Stimulated activated CD4-positive, alpha-beta T cell treated with anti-CD3 and anti-CD28 coated beads, Interleukin-15, amount 100 ng/mL, for 1 hour (primary cell): Measurements from ENCODE around the gene DSCAM.

ENCODE experiments used
- DNase-seq, 2 donors: peaks; one replicate each; pipeline ENCODE4 v3.0.0-alpha.2; 2020; ENCODE audit warnings: low read depth in 1 of 2, low spot score in 1 of 2

DSCAM gene

DNA sequence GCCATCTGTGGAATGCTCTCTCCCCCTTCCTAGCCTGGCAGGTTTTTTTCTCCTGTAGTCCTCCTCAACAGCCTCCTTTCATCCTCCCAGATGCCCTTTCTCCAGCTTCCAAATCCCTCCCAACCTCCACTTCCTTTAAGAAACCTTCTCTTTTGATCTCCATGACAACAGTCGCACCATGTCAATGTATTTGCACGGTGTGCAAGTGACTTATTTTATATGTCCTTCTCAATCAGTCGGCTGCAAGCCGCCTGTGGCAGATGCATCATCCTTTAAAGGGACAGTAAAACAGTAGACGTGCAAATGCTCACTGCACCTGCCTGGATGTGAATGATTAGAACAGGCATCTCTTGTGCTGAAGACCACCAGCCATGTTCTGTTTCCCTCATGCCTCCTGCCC is 694.5 kb downstream of the DSCAM start:
- DNase-seq: no peak

- DNase-seq: no peak
These were observed 695.3 kb downstream of the DSCAM start for GRCh38 chr21:40151611-40152010.

- DNase-seq: no peak
These were observed 700.6 kb downstream of the DSCAM start for GRCh38 chr21:40146216-40146837.

DNA sequence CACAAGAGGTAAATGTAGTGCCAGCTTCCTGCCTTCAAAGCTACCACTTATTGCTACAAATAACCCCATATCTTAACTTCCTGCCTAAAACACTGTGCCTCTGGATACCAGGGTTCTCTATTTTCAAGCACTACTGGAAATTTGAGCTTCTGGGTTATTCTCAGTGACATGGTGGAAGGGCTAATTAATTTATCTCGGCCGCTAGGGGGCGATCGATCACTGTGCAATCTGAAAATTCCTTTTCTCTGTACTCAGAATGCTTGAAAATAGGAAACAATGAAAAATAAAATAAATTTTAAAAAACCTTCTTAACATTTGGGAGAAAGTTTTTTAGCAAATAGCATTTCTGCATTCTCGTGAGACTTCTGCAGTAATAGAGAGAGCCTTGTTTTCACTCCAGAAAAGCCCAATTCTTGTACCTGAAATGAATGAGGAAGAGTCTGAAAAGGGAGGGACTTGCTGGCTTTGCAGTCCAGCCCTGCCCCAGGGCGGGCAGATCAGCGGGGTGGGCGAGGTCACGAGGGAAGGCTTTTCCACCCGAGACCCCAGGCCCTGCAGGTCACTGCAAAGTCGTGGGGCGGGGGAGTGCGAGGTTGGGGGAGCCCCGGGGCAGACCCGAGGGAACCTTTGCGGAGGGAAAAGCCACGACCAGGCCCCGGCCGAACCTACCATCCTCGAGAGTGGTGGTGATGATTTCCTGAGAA is 703.0 kb downstream of the DSCAM start:
- peak in 1 of 2 donors; percentile 14 for DNase-seq

GRCh38 chr21:40141621-40142020 is 705.3 kb downstream of the DSCAM start:
- no peak for DNase-seq

GRCh38 chr21:40140675-40141074 is 706.3 kb downstream of the DSCAM start:
- DNase-seq: no peak

GRCh38 chr21:40139636-40140035 is 707.3 kb downstream of the DSCAM start:
- DNase-seq: no peak

DNA sequence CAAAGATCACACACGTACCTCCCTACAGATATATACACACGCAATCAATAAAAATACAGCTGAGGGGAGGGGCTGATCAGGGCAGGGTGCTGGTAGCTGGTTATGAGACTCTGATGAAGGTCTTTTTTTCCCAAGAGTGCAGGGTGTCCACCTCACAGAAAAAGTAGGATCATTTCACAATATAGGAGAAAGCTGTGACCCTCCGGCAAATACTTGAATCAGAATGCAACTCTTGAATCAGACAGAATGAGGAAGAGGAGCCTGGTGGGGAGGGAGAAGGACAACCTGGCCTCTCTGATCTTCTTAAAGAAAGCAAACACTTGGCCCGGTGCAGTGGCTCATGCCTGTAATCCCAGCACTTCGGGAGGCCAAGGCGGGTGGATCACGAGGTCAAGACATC is 710.4 kb downstream of the DSCAM start:
- DNase-seq: no peak

- DNase-seq: no peak
These were observed 712.0 kb downstream of the DSCAM start for GRCh38 chr21:40134731-40135492.

DNA sequence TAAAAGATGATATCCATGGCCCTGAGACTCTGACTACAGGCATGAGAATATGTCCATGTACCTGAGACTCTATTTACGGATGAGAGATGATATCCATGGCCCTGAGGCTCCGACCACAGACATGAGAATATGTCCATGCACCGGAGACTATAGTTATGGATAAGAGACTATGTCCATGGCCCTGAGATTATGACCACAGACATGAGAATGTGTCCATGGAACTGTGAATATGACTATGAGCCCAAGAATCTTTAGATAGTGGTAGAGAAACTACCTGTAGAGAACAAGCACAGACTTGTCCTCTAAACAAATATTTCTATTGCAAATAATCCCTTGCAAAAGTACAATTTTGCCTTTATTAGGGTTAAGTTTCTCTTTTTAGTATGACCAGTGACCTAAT is 716.5 kb downstream of the DSCAM start:
- DNase-seq: no peak

- no peak for DNase-seq
These were observed 717.1 kb downstream of the DSCAM start for GRCh38 chr21:40129809-40130208.

- no peak for DNase-seq
These were observed 718.1 kb downstream of the DSCAM start for GRCh38 chr21:40128891-40129290.

GRCh38 chr21:40120940-40121575 is 725.9 kb downstream of the DSCAM start:
- DNase-seq: no peak

DNA sequence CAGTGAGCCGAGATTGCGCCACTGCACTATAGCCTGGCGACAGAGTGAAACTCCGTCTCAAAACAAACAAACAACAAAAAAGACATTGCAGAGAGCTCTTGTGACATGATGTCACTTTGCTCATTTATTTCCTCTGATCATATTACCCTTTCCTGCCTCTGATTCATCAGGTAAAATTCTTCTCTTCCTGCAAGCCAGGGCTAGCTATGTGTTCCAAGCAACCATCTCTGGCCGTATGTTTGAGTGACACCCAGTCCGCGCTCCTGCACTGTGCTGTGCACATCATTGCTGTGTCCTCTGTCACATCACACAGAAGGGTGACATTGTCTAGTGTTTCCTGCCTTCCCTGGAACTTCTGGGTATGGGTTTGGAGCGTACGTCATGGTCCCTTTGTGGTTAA is 728.4 kb downstream of the DSCAM start:
- no peak for DNase-seq

DNA sequence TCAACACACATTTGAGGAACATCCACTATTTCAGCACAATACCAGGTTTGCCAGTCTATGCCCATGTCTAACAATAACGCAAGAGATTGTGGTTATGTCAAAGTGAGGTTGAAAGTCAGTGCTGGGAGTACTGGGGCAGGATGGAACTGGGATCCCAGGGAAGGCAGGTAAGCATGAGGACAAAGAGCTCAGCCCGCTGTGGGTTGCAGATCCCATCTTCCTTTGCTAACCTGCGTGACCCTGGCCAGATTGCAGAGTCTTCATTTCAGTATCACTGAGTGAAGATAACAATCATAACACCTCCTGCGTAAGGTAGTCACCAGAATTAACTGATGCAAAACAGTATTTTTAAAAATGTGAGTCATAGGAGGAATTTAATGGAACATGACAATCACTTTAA is 729.7 kb downstream of the DSCAM start:
- DNase-seq: no peak

GRCh38 chr21:40115775-40116174 is 731.2 kb downstream of the DSCAM start:
- DNase-seq: no peak

- DNase-seq: no peak
These were observed 744.3 kb downstream of the DSCAM start for GRCh38 chr21:40102682-40103081.

GRCh38 chr21:40099809-40100208 is 747.1 kb downstream of the DSCAM start:
- no peak for DNase-seq

DNA sequence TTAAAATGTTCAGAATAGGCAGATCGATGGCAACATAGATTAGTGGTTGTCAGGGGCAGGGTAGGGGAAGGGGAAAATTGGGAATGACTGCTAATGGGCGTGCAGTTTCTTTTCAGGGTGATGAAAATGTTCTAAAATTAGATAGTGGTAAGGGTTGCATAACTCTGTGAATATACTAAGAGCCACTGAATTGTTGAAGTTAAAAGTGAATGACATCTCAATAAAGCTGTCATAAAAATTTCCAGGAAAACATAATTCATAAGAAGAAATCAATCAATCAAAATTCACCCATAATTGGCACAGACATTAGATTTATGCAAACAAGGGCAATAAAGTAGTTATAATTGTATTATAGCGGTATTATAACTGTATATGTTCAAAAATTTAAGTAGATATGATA is 751.5 kb downstream of the DSCAM start:
- DNase-seq: no peak

DNA sequence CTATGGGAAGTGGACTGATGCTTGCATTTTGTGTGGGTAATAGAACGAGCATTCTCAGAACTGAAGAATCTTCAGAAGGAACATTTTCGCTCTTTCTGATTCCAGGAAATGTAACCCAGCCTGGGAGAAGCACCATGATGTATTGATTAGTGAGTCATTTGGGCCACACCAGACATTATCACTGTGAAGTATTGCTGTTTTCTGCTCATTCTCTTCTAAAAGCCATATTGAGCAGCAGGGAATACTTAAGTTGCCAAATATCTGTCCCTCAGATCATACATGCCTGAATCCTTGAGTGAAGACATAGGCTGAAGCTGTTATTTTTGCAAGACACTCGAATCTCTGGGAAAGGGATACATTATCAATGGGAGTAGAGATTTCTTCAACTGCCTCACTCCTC is 766.6 kb downstream of the DSCAM start:
- DNase-seq: no peak

- no peak for DNase-seq
These were observed 772.2 kb downstream of the DSCAM start for GRCh38 chr21:40074710-40075109.

DNA sequence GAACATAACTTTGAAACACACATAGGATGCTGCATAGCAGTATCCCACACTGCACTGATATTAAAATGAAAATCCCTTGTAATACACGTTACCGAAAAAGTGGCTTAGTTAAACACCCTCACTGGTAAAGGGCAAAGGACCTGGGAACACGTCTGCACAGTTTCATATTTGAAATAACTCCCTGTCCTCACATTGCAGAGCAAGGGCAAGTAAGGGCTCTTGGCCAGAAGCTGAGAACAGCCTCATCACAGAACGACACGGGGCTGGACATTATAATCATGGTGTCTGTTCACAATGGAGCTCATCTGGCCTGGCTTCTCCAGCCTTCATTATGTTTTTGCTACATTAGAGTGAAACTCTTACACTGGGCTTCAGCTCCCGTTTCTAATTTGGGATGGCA is 772.8 kb downstream of the DSCAM start:
- DNase-seq: no peak
